IMR-90 (cell line): Measurements from ENCODE around the gene PRKCH. TPM values are rescaled to one million over a fixed set of nuclear protein-coding genes. Genes with fewer than 3 reads are reported as not detected.
A peak's percentile ranks its signal among the peaks of the same experiment; 100 is the strongest.

ENCODE experiments used
- ATAC-seq: fragments of 200-7000 bp; cut with Tn5 transposase; 2 replicates; pipeline ENCODE4 v1.9.1; 2020; ENCODE audit warnings: low read depth, mild to moderate bottlenecking, moderate library complexity
- BruUV-seq: library from RNA; stranded (reverse); fragments of 400-500 nt; replicated peaks from 2 replicates; lab custom pipeline; 2021; lab: Mats Ljungman, UMichigan
- CTCF ChIA-PET: fragments of 300-600 bp; formaldehyde crosslinking; extraction: SDS; loops from one replicate; lab custom pipeline; 2021; ENCODE audit warnings: antibody characterized with exemption; lab: Yijun Ruan, JAX
- POLR2A ChIA-PET: fragments of 300-600 bp; sonication (Branson Sonifier 250); formaldehyde crosslinking; loops from one replicate; lab custom pipeline; 2022; ENCODE audit warnings: antibody characterized with exemption; ENCODE audit not compliant: unreplicated experiment; lab: Charles Lee
- DNase-seq: peaks from one replicate; pipeline ENCODE4 v3.0.0; 2013
- H2AFZ ChIP-seq: replicated peaks from 2 replicates; pipeline ENCODE3; 2013; ENCODE audit warnings: low read length, mild to moderate bottlenecking; ENCODE audit not compliant: poor library complexity
- H2AK5ac ChIP-seq: 2 replicates; pipeline ENCODE4 v1.6.1; 2013; ENCODE audit warnings: low read depth, low read length, inconsistent platforms
- H2AK9ac ChIP-seq: replicated peaks from 2 replicates; pipeline ENCODE3; 2013; ENCODE audit warnings: mild to moderate bottlenecking, low read depth, low read length, moderate library complexity; ENCODE audit not compliant: poor library complexity
- H2BK120ac ChIP-seq: 2 replicates; pipeline ENCODE4 v1.6.1; 2013; ENCODE audit warnings: low read depth, low read length, inconsistent platforms
- H2BK15ac ChIP-seq: 3 replicates; pipeline ENCODE4 v1.6.1; 2013; ENCODE audit warnings: low read depth, low read length, inconsistent platforms
- H2BK20ac ChIP-seq: 2 replicates; pipeline ENCODE4 v1.6.1; 2013; ENCODE audit warnings: low read depth, mild to moderate bottlenecking, inconsistent platforms, low read length, moderate library complexity
- H2BK5ac ChIP-seq: 2 replicates; pipeline ENCODE4 v1.6.1; 2013; ENCODE audit warnings: mild to moderate bottlenecking, low read depth, low read length, inconsistent platforms; ENCODE audit not compliant: poor library complexity, severe bottlenecking
- H3K14ac ChIP-seq: replicated peaks from 2 replicates; pipeline ENCODE4 v1.6.1; 2013; ENCODE audit warnings: low read depth, low read length, inconsistent platforms
- H3K18ac ChIP-seq: 2 replicates; pipeline ENCODE4 v1.6.1; 2013; ENCODE audit warnings: low read depth, low read length, control low read depth
- H3K23ac ChIP-seq: 2 replicates; pipeline ENCODE4 v1.6.1; 2013; ENCODE audit warnings: low read depth, low read length, inconsistent platforms
- H3K27ac ChIP-seq: 2 replicates; pipeline ENCODE4 v1.5.1; 2013; ENCODE audit warnings: mild to moderate bottlenecking, control low read depth, low read length; ENCODE audit not compliant: insufficient read depth
- H3K27me3 ChIP-seq: 2 replicates; pipeline ENCODE4 v1.6.1; 2013; ENCODE audit warnings: low read length; ENCODE audit not compliant: control insufficient read depth, insufficient read depth
- H3K36me3 ChIP-seq: 2 replicates; pipeline ENCODE4 v1.6.1; 2013; ENCODE audit warnings: low read length, mixed read lengths; ENCODE audit not compliant: control insufficient read depth, insufficient read depth
- H3K4ac ChIP-seq: 2 replicates; pipeline ENCODE4 v1.6.1; 2013; ENCODE audit warnings: low read depth, low read length, inconsistent platforms
- H3K4me1 ChIP-seq: 2 replicates; pipeline ENCODE4 v1.6.1; 2013; ENCODE audit warnings: low read length, mixed read lengths; ENCODE audit not compliant: control insufficient read depth, insufficient read depth
- H3K4me2 ChIP-seq: 2 replicates; pipeline ENCODE4 v1.6.1; 2013; ENCODE audit warnings: low read depth, mild to moderate bottlenecking, control low read depth, low read length, moderate library complexity
- H3K4me3 ChIP-seq: 2 replicates; pipeline ENCODE4 v1.5.1; 2013; ENCODE audit warnings: low read depth, mild to moderate bottlenecking, control low read depth, low read length, moderate library complexity; ENCODE audit not compliant: insufficient read depth
- H3K56ac ChIP-seq: 2 replicates; pipeline ENCODE4 v1.6.1; 2013; ENCODE audit warnings: low read length, inconsistent platforms; ENCODE audit not compliant: insufficient read depth; ENCODE audit errors: extremely low read depth
- H3K79me1 ChIP-seq, 2 experiments: 2 replicates each; pipeline ENCODE4 v1.6.1; 2013; ENCODE audit warnings: low read length in 2 of 2, inconsistent platforms in 1 of 2, low read depth in 1 of 2
- H3K9ac ChIP-seq: 2 replicates; pipeline ENCODE4 v1.6.1; 2013; ENCODE audit warnings: low read depth, low read length, control low read depth
- H3K9me1 ChIP-seq: 2 replicates; pipeline ENCODE4 v1.6.1; 2013; ENCODE audit warnings: low read length, inconsistent platforms; ENCODE audit not compliant: insufficient read depth
- H3K9me3 ChIP-seq: 2 replicates; pipeline ENCODE4 v1.6.1; 2013; ENCODE audit warnings: low read length; ENCODE audit not compliant: control insufficient read depth, insufficient read depth
- H4K20me1 ChIP-seq: 2 replicates; pipeline ENCODE4 v1.6.1; 2013; ENCODE audit warnings: low read length, inconsistent platforms; ENCODE audit not compliant: insufficient read depth
- H4K5ac ChIP-seq: 2 replicates; pipeline ENCODE4 v1.6.1; 2013; ENCODE audit warnings: mild to moderate bottlenecking, low read depth, low read length, control low read depth
- H4K8ac ChIP-seq, 2 experiments: 2 replicates each; pipeline ENCODE4 v1.6.1; 2013; ENCODE audit warnings: low read depth in 2 of 2, low read length in 2 of 2, control low read depth in 1 of 2, inconsistent platforms in 1 of 2
- H4K91ac ChIP-seq: 2 replicates; pipeline ENCODE4 v1.6.1; 2013; ENCODE audit warnings: low read depth, low read length, inconsistent platforms; ENCODE audit not compliant: insufficient read depth
- BHLHE40 ChIP-seq: fragments of 150-350 bp; IDR thresholded peaks from 2 replicates; pipeline ENCODE4 v1.6.1; 2016; ENCODE audit warnings: mild to moderate bottlenecking, low read depth, low read length
- CTCF ChIP-seq: conservative IDR thresholded peaks from 2 replicates; pipeline ENCODE4 v1.5.1; 2012; ENCODE audit warnings: mild to moderate bottlenecking, low read depth, low read length, improper control_type of control experiment
- FOS ChIP-seq: fragments of 150-350 bp; IDR thresholded peaks from 2 replicates; pipeline ENCODE4 v1.6.1; 2016; ENCODE audit warnings: low read depth, low read length
- RAD21 ChIP-seq: IDR thresholded peaks from 2 replicates; pipeline ENCODE4 v1.6.1; 2012; ENCODE audit warnings: low read length, improper control_type of control experiment
- SMC3 ChIP-seq: fragments of 150-350 bp; IDR thresholded peaks from 2 replicates; pipeline ENCODE4 v1.6.1; 2016; ENCODE audit warnings: low read depth, mild to moderate bottlenecking, antibody characterized with exemption, low read length, moderate library complexity
- USF2 ChIP-seq: fragments of 150-350 bp; IDR thresholded peaks from 2 replicates; pipeline ENCODE4 v1.6.1; 2017; ENCODE audit warnings: mild to moderate bottlenecking, antibody characterized with exemption, low read length, low read depth
- WGBS, 2 experiments: methylation state at CpG; one replicate each; pipeline versions ENCODE4 v1.1.5 to v1.1.7; 2013; ENCODE audit warnings: missing lambda C conversion rate in 2 of 2; ENCODE audit not compliant: insufficient read length in 1 of 2; ENCODE audit errors: extremely low coverage in 2 of 2; 5-methylcytosine and 5-hydroxymethylcytosine counted together
- dilution Hi-C: fragments of 300-500 bp; cut with HindIII; formaldehyde crosslinking; loops from one replicate; pipeline ENCODE4 v1.14.3; 2018; ENCODE audit warnings: low sequenced_read_pairs; ENCODE audit not compliant: unreplicated experiment
- in situ Hi-C: fragments of 300-500 bp; cut with MboI; formaldehyde crosslinking; loops from 3 replicates; pipeline ENCODE4 v1.14.3; 2019; ENCODE audit warnings: low sequenced_read_pairs, inconsistent platforms, mixed read lengths
- intact Hi-C: fragments of 100-400 bp; cut with micrococcal nuclease; formaldehyde crosslinking; loops from 2 replicates; pipeline ENCODE4 v1.10.0; 2022
- polyA plus RNA-seq, 3 experiments: library from polyadenylated mRNA; depleted of rRNA; stranded (reverse); fragments of >200 nt; gene quantifications; 2 replicates each; pipeline ENCODE4 v1.2.3, GENCODE V29; 2012; ENCODE audit warnings: low replicate concordance in 1 of 3
- total RNA-seq: library from RNA; depleted of rRNA; stranded (reverse); fragments of >200 nt; gene quantifications from 2 replicates; pipeline ENCODE4 v1.2.3, GENCODE V29; 2012

PRKCH gene
- total and polyA plus RNA-seq, 2 of the 4 experiments (the other 2 are of a cell fraction) = 1.6 to 2.3 TPM

- Histone ChIP-seq H2BK15ac (no peak overlapping the region), H3K36me3 (no peaks in the 10 kb centered on the region), H4K5ac (no peak overlapping the region), H3K14ac (no peak overlapping the region), H3K27ac (no peak overlapping the region), H3K56ac (no peak overlapping the region), H2BK5ac (no peak overlapping the region), H3K4me2 (no peak overlapping the region), H3K9me3 (no peaks in the 10 kb centered on the region), H3K4ac (no peak overlapping the region), H3K18ac (no peak overlapping the region), H2AK9ac (no peak overlapping the region), H3K23ac (no peak overlapping the region), H2BK20ac (no peak overlapping the region), H4K20me1 (no peaks in the 10 kb centered on the region), H2AFZ (no peak overlapping the region), H4K8ac (no peak overlapping the region), H2AK5ac (no peak overlapping the region), H3K4me3 (no peak overlapping the region), H3K27me3 (peaks cover 17% of the 10 kb centered on the region), H4K91ac (no peak overlapping the region), H2BK120ac (no peak overlapping the region), H3K4me1 (no peaks in the 10 kb centered on the region), H3K9me1 (no peaks in the 10 kb centered on the region), H3K79me1 (no peaks in the 10 kb centered on the region), H3K9ac (no peak overlapping the region)
- no TSS peak for BruUV-seq
- dilution Hi-C loops = no loop called here
- ChIA-PET POLR2A (no interaction called here), CTCF (interaction anchor here (0.6 to 1.7 kb wide), 6 partner anchors 11 to 1976 kb away, joined by 3 to 8 read pairs (median 4); partner anchors contain the start of gene DHRS7)
- DNase-seq (peak; percentile 56), ATAC-seq (peak; percentile 87)
- TF ChIP-seq BHLHE40 (no peak), FOS (no peak), CTCF (peak; percentile 72), RAD21 (peak; percentile 54), SMC3 (peak; percentile 36; the same call in 1 of the 2 replicates), USF2 (no peak)
- no CpG with 5 or more reads among the region's 2 CpGs for WGBS, 2 experiments
- in situ Hi-C loops = loop anchor here (5.0 kb wide), 1 partner anchor 540 kb away; no protein-coding TSS in a partner anchor
- intact Hi-C loops = loop anchor here (1.0 to 2.0 kb wide), 3 partner anchors 160 to 830 kb away; no protein-coding TSS in a partner anchor
Observed at GRCh38 chr14:61296719-61297502, 24.5 kb upstream of the PRKCH start.
